22Rv1 (cell line): ENCODE results near the gene AQP1.

Source experiments
- H3K27ac ChIP-seq: fragments of 450-650 bp; 2 replicates; pipeline ENCODE4 v1.5.1; 2017
- ZFX ChIP-seq: fragments of 450-650 bp; IDR thresholded peaks from 2 replicates; pipeline ENCODE4 v1.6.1; 2017; ENCODE audit warnings: antibody characterized with exemption, borderline replicate concordance
- TF ChIP-seq, protein P1 (sequence below): fragments of 450-650 bp; IDR thresholded peaks from 2 replicates; pipeline ENCODE4 v1.5.1; 2017; ENCODE audit warnings: mild to moderate bottlenecking

AQP1 gene

DNA sequence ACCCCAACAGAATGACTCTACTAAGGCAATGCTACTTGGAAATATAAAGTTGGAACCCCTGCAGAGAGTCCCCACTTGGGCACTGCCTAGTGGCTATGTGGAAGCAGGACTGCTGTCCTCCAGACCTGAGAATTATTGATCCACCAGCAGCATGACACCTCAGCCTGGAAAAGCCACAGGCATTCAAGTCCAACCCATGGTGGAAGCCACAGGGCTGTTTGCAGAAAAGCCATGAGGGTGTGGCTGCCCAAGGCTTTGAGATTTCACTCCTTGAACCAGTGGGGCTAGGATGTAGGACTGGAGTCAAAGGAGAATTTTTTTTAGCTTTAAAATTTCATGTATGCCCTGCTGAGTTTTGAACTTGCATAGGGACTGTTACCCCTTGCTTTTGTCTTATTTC, 38.5 kb downstream of the AQP1 start:
- TF ChIP-seq, protein P1, sequence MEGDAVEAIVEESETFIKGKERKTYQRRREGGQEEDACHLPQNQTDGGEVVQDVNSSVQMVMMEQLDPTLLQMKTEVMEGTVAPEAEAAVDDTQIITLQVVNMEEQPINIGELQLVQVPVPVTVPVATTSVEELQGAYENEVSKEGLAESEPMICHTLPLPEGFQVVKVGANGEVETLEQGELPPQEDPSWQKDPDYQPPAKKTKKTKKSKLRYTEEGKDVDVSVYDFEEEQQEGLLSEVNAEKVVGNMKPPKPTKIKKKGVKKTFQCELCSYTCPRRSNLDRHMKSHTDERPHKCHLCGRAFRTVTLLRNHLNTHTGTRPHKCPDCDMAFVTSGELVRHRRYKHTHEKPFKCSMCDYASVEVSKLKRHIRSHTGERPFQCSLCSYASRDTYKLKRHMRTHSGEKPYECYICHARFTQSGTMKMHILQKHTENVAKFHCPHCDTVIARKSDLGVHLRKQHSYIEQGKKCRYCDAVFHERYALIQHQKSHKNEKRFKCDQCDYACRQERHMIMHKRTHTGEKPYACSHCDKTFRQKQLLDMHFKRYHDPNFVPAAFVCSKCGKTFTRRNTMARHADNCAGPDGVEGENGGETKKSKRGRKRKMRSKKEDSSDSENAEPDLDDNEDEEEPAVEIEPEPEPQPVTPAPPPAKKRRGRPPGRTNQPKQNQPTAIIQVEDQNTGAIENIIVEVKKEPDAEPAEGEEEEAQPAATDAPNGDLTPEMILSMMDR = no peak
- TF ChIP-seq ZFX = no peak
- no peak overlapping the region for H3K27ac ChIP-seq

DNA sequence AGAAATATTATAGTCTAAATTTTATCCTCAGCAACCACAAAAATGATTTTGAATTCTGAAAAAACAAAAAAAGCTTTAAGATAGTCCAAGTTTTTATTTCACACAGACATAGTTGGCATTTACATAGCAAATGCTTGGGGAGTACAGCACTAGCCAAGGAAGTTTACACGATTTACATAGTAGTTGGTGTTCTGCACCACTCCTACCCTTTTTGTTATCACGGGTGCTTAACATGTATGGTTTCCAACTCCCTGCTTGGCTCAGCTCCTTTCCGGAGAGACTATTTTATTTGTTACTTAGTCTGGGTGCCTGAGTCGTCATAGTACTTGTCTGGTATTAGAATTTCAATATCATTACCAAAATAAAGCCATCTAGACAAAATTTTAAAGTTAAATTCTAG, 43.3 kb downstream of the AQP1 start:
- TF ChIP-seq, protein P1 = no peak
- TF ChIP-seq ZFX = no peak
- H3K27ac ChIP-seq = no peak overlapping the region

DNA sequence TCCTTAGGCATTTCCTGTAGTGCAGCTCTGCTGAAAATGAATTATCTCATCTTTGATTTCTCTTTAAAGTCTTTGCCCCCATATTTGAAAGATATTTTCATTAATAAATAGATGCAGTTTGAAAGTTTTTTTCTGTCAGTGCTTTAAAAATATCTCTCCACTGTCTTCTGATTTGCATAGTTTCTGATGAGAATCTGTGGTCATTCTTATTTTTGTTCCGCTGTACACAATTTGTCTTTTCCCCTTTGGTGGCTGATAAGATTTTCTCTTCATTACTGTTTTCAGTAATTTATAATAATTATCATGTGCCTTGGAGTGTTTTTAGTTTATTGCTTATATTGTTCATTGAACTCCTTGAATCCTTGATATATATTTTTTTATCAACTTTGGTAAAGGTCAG, 45.1 kb downstream of the AQP1 start:
- TF ChIP-seq, protein P1 = no peak
- TF ChIP-seq ZFX = no peak
- H3K27ac ChIP-seq = no peak overlapping the region

DNA sequence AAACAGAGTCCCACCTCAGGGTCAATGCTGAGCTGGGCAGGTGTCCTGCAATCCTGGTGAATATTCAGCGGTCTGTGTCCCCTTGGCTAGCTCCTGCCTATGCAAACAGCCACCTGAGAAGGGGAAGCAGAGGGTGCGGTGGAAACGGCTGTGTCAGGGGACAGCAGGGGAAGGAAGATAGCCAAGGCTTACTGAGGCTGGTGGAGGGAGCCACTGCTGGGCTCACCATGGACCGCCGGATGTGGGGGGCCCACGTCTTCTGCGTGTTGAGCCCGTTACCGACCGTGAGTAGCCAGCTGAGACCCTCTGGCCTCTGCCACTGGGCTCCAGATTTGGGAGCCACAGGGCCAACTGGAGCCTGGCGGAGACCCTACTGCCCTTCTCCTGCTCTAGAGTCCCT, 52.2 kb downstream of the AQP1 start, which contains the start of gene GHRHR:
Gene GHRHR, plus strand, starts transcription at position 112 of the 400 bp plus-strand sequence. Its CDS starts 116 bp downstream, at position 228.
- no peak within 1 kb of the TSS for H3K27ac ChIP-seq
- TF ChIP-seq, protein P1 = no peak
- no peak for TF ChIP-seq ZFX

DNA sequence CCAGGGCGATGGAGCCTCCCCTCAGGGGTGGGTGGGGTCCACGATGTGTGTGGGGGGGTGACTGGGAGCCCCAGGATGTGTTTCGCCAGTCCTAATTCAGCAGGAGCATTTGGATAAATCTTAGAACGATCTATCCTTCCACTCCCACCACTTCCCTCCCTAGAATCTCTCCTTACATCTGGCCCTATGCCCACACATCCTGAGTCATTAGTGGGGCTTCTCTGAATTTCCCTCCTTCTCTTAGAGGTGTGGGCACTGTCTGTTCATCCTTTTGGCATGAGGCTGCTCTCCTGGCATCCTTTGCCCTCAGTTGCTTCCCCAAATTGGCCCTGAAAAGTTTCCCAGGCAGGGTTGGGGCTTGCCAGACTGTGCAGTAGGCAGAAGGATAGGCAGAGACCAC, 53.7 kb downstream of the AQP1 start:
- TF ChIP-seq, protein P1 = no peak
- no peak for TF ChIP-seq ZFX

DNA sequence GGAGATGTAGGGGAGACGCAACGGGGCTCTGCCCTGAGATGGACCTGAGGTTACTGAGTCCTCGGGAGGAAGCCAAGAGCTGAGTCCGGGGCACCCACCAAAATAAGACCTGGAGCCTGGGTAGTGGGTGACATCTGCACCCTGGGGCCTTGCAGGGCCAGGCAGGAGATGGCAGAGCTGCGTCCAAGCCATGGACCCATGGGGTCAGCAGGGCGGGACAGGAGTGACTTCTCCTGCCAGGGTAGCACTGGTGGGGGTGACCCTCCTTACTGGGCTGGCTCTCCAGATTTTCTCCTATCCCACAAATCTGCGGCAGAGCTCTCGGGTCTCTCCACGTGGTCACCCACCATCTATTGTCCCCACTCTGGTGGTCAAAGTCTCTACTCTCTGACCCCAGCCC, 54.2 kb downstream of the AQP1 start:
- no peak overlapping the region for H3K27ac ChIP-seq
- TF ChIP-seq ZFX = no peak
- TF ChIP-seq, protein P1 = no peak

More for the DNA sequence above, 53.7 kb downstream of the AQP1 start:
- no peak overlapping the region for H3K27ac ChIP-seq

DNA sequence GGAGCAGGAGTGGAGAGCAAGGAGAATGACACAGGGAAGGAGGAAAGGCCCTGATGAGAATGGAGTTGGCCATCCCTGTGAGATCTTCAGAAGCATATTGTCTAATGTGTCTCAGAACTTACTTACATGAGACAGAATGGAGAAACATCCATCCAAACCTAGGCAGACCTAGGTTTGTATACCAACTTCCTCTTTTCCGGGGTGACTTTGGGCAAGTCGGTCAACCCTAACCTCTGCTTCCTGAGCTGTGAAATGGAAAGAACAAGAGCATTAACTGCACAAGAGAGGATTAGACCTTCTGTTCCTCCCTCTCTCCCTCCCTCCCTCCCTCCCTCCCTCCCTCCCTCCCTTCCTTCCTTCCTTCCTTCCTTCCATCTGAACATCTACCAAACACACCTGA, 56.6 kb downstream of the AQP1 start:
- TF ChIP-seq, protein P1 = no peak
- no peak for TF ChIP-seq ZFX
- no peak overlapping the region for H3K27ac ChIP-seq
